Neural cell (in vitro differentiated cells): ENCODE measurements around the gene ERCC3. TPM values are rescaled to one million over a fixed set of nuclear protein-coding genes. Genes with fewer than 3 reads are reported as not detected.

ENCODE experiments used
- H2AFZ ChIP-seq: fragments of 200-600, 300-800 bp; sonication (generic), shearing (Covaris generic); 2 replicates; pipeline ENCODE4 v1.6.0; 2014; ENCODE audit warnings: low read depth, mild to moderate bottlenecking, antibody characterized with exemption, low read length, moderate library complexity
- H3F3A ChIP-seq: fragments of 200-600 bp; shearing (Covaris generic); 2 replicates; pipeline ENCODE4 v1.6.1; 2016; ENCODE audit warnings: mild to moderate bottlenecking, moderate library complexity, mixed read lengths, antibody characterized with exemption, low read length; ENCODE audit not compliant: insufficient read depth, poor library complexity, severe bottlenecking
- H3K27ac ChIP-seq: fragments of 200-600, 300-800 bp; sonication (generic), shearing (Covaris generic); 2 replicates; pipeline ENCODE4 v1.5.1; 2014; ENCODE audit warnings: mild to moderate bottlenecking, low read length, moderate library complexity
- H3K27me3 ChIP-seq: fragments of 300-800, 200-600 bp; sonication (generic), shearing (Covaris generic); 2 replicates; pipeline ENCODE4 v1.6.0; 2014; ENCODE audit warnings: mild to moderate bottlenecking, low read depth, low read length, moderate library complexity; ENCODE audit not compliant: insufficient read depth
- H3K36me3 ChIP-seq: fragments of 300-800, 200-600 bp; sonication (generic), shearing (Covaris generic); 2 replicates; pipeline ENCODE4 v1.5.1; 2014; ENCODE audit warnings: mild to moderate bottlenecking, antibody characterized with exemption, low read length, moderate library complexity; ENCODE audit not compliant: insufficient read depth
- H3K4me2 ChIP-seq: fragments of 300-800, 200-600 bp; sonication (generic), shearing (Covaris generic); 2 replicates; pipeline ENCODE4 v1.6.0; 2014; ENCODE audit warnings: mild to moderate bottlenecking, low read length
- H3K4me3 ChIP-seq: fragments of 300-800, 200-600 bp; sonication (generic), shearing (Covaris generic); 2 replicates; pipeline ENCODE4 v1.5.1; 2014; ENCODE audit warnings: mild to moderate bottlenecking, low read length, moderate library complexity
- H3K79me2 ChIP-seq: fragments of 200-600 bp; shearing (Covaris generic); replicated peaks from 2 replicates; pipeline ENCODE4 v1.6.0; 2014; ENCODE audit warnings: mild to moderate bottlenecking, low read length, moderate library complexity; ENCODE audit not compliant: insufficient read depth
- H3K9ac ChIP-seq: fragments of 300-800, 200-600 bp; sonication (generic), shearing (Covaris generic); 2 replicates; pipeline ENCODE4 v1.6.1; 2016; ENCODE audit warnings: mild to moderate bottlenecking, low read length, mixed read lengths
- H3K9me2 ChIP-seq: fragments of 200-600 bp; shearing (Covaris generic); 2 replicates; pipeline ENCODE4 v1.6.1; 2016; ENCODE audit warnings: mild to moderate bottlenecking, low read length, mixed read lengths; ENCODE audit not compliant: insufficient read depth
- H3K9me3 ChIP-seq: fragments of 200-600, 300-800 bp; sonication (generic), shearing (Covaris generic); 2 replicates; pipeline ENCODE4 v1.6.1; 2016; ENCODE audit warnings: mild to moderate bottlenecking, mixed run types, low read length, moderate library complexity, mixed read lengths
- H4K20me1 ChIP-seq: fragments of 200-600 bp; shearing (Covaris generic); 2 replicates; pipeline ENCODE4 v1.6.1; 2016; ENCODE audit warnings: mild to moderate bottlenecking, mixed run types; ENCODE audit not compliant: insufficient read depth
- EP300 ChIP-seq: fragments of 450-650 bp; conservative IDR thresholded peaks from 2 replicates; pipeline ENCODE4 v1.6.1; 2014; ENCODE audit warnings: antibody characterized with exemption, mild to moderate bottlenecking, moderate library complexity; ENCODE audit not compliant: poor library complexity, severe bottlenecking
- EZH2 ChIP-seq: fragments of 200-600, 300-800 bp; shearing (Covaris generic), sonication (generic); IDR thresholded peaks from 2 replicates; pipeline ENCODE4 v1.6.1; 2014; ENCODE audit warnings: antibody characterized with exemption, low read length, borderline replicate concordance, mild to moderate bottlenecking; ENCODE audit not compliant: insufficient read depth, poor library complexity, severe bottlenecking
- MXI1 ChIP-seq: fragments of 450-650 bp; conservative IDR thresholded peaks from 2 replicates; pipeline ENCODE4 v1.6.1; 2014; ENCODE audit warnings: antibody characterized with exemption, mild to moderate bottlenecking; ENCODE audit not compliant: poor library complexity, severe bottlenecking
- POLR2AphosphoS5 ChIP-seq: IDR thresholded peaks from 2 replicates; pipeline ENCODE4 v1.6.1; 2012
- RAD21 ChIP-seq: fragments of 450-650 bp; conservative IDR thresholded peaks from 2 replicates; pipeline ENCODE4 v1.6.1; 2014; ENCODE audit warnings: antibody characterized with exemption, mild to moderate bottlenecking, moderate library complexity
- TAF1 ChIP-seq: IDR thresholded peaks from 2 replicates; pipeline ENCODE4 v1.6.1; 2012; ENCODE audit warnings: low read depth
- polyA plus RNA-seq: library from polyadenylated mRNA; depleted of rRNA; stranded (reverse); fragments of >200 nt; gene quantifications from 2 replicates; pipeline ENCODE4 v1.2.3, GENCODE V29; 2014
- TF ChIP-seq, protein P1 (sequence below): fragments of 450-650 bp; IDR thresholded peaks from 2 replicates; pipeline ENCODE4 v1.5.1; 2014; ENCODE audit warnings: antibody characterized with exemption, mild to moderate bottlenecking, moderate library complexity; ENCODE audit not compliant: poor library complexity, severe bottlenecking
- TF ChIP-seq, protein P2 (sequence below): IDR thresholded peaks from 2 replicates; pipeline ENCODE4 v1.6.1; 2012; ENCODE audit warnings: borderline replicate concordance

The ERCC3 gene
- polyA plus RNA-seq, 1 donor from 2014 or later, result 112 TPM

DNA sequence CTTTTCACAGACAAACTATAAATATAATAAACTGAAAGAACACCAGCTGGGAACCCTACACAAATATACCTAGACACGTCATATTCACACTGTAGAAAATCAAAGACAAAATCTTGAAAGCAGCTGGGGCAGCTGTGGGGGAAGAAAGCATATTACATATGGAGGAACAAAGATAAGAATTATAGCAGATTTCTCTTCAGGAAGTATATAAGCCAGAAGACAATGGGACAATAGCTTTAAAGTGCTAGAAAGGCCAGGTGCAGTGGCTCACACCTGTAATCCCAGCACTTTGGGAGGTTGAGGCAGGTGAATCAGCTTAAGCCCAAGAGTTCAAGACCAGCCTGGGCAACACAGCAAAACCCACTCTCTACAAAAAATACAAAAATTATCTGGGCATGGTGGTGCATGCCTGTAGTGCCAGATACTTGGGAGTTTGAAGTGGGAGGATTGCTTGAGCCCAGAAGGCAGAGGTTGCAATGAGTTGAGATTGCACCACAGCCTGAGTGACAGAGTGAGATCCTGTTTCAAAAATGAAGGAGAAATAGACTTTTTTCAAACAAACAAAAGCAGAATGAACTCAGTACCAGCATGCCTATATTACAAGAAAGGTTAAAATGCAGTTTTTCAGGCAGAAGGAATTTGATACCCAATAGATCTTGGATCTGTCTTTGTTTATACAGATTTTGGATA lies 26.8 kb upstream of the ERCC3 start:
- Histone ChIP-seq H3K9ac (no peak overlapping the region), H3K27ac (no peak overlapping the region), H3K27me3 (no peaks in the 10 kb centered on the region), H3F3A (no peaks in the 10 kb centered on the region), H3K4me3 (no peak overlapping the region), H3K79me2 (no peaks in the 10 kb centered on the region), H3K36me3 (no peaks in the 10 kb centered on the region), H2AFZ (no peak overlapping the region), H3K9me2 (no peaks in the 10 kb centered on the region), H4K20me1 (no peaks in the 10 kb centered on the region), H3K4me2 (no peak overlapping the region), H3K9me3 (no peaks in the 10 kb centered on the region)
- TF ChIP-seq POLR2AphosphoS5 (no peak), RAD21 (no peak)
- TF ChIP-seq, protein P1, sequence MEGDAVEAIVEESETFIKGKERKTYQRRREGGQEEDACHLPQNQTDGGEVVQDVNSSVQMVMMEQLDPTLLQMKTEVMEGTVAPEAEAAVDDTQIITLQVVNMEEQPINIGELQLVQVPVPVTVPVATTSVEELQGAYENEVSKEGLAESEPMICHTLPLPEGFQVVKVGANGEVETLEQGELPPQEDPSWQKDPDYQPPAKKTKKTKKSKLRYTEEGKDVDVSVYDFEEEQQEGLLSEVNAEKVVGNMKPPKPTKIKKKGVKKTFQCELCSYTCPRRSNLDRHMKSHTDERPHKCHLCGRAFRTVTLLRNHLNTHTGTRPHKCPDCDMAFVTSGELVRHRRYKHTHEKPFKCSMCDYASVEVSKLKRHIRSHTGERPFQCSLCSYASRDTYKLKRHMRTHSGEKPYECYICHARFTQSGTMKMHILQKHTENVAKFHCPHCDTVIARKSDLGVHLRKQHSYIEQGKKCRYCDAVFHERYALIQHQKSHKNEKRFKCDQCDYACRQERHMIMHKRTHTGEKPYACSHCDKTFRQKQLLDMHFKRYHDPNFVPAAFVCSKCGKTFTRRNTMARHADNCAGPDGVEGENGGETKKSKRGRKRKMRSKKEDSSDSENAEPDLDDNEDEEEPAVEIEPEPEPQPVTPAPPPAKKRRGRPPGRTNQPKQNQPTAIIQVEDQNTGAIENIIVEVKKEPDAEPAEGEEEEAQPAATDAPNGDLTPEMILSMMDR, result no peak

DNA sequence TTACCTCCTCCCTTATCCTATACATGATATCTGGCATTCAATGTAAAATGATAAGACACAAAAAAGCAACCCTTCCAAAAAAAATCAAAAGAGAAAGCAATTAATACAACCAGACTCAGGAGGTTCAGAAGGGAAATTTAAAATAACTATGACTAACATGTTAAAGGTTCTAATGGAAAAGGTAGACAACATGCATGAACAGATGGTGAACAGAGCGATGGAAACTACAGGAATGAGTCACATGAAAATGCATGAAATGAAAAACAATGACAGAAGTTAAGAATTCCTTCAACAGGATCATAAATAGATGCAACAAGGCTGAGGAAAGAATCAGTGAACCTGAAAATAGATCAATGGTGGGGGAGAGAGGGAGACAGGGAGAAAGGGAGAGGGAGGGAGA lies 26.1 kb upstream of the ERCC3 start:
- Histone ChIP-seq H3K27me3 (no peaks in the 10 kb centered on the region), H3K4me3 (no peak overlapping the region), H3K4me2 (no peak overlapping the region), H4K20me1 (no peaks in the 10 kb centered on the region), H3K9me2 (no peaks in the 10 kb centered on the region), H3K36me3 (no peaks in the 10 kb centered on the region), H3K79me2 (no peaks in the 10 kb centered on the region), H3F3A (no peaks in the 10 kb centered on the region), H3K27ac (no peak overlapping the region), H3K9ac (no peak overlapping the region), H3K9me3 (no peaks in the 10 kb centered on the region), H2AFZ (no peak overlapping the region)
- no peak for TF ChIP-seq TAF1
- TF ChIP-seq MXI1, result no peak
- TF ChIP-seq EP300, result no peak
- TF ChIP-seq POLR2AphosphoS5, result no peak
- no peak for TF ChIP-seq RAD21
- no peak for TF ChIP-seq EZH2

DNA sequence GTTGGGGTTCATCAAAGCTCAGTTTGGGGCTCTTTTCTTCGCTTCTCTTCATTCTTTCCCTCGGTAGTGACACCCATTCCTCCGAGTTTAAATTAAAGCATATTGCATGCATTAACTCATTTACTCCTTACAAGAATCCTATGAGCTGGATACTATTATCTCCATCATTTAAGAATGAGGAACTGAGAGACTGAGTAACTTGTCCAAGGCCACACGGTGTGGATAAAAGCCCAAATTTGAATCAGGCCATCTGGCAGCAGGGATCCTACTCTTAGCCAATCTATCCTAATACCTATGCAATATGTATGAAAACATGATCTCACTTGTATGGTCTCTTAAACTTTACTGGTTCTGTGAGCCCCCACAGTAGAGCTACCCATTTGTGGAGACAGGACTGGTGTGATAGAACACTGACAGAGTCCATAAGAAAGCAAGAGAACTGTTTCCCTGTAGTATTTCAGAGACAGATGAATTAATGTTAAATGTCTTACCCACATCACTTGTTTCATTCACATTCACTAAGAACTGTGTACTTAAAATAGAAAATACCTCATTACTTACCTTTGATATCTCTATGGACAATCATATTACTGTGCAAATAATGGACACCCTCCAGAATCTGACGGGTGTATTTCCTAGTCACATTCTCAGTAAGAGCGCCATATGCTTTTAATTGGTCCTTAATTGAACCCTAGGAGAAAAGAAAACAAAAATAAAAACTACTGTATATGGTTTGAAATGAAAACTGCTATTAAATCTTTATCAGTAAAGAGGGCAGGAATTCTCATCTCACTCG lies 20.4 kb upstream of the ERCC3 start:
- Histone ChIP-seq H3K4me3 (no peak overlapping the region), H4K20me1 (no peaks in the 10 kb centered on the region), H3K27me3 (no peaks in the 10 kb centered on the region), H3F3A (no peaks in the 10 kb centered on the region), H3K4me2 (no peak overlapping the region), H3K36me3 (peaks cover 6% of the 10 kb centered on the region), H2AFZ (no peak overlapping the region), H3K9me2 (no peaks in the 10 kb centered on the region), H3K27ac (no peak overlapping the region), H3K9me3 (no peaks in the 10 kb centered on the region), H3K9ac (no peak overlapping the region), H3K79me2 (no peaks in the 10 kb centered on the region)
- TF ChIP-seq EP300, result no peak
- TF ChIP-seq, protein P2, sequence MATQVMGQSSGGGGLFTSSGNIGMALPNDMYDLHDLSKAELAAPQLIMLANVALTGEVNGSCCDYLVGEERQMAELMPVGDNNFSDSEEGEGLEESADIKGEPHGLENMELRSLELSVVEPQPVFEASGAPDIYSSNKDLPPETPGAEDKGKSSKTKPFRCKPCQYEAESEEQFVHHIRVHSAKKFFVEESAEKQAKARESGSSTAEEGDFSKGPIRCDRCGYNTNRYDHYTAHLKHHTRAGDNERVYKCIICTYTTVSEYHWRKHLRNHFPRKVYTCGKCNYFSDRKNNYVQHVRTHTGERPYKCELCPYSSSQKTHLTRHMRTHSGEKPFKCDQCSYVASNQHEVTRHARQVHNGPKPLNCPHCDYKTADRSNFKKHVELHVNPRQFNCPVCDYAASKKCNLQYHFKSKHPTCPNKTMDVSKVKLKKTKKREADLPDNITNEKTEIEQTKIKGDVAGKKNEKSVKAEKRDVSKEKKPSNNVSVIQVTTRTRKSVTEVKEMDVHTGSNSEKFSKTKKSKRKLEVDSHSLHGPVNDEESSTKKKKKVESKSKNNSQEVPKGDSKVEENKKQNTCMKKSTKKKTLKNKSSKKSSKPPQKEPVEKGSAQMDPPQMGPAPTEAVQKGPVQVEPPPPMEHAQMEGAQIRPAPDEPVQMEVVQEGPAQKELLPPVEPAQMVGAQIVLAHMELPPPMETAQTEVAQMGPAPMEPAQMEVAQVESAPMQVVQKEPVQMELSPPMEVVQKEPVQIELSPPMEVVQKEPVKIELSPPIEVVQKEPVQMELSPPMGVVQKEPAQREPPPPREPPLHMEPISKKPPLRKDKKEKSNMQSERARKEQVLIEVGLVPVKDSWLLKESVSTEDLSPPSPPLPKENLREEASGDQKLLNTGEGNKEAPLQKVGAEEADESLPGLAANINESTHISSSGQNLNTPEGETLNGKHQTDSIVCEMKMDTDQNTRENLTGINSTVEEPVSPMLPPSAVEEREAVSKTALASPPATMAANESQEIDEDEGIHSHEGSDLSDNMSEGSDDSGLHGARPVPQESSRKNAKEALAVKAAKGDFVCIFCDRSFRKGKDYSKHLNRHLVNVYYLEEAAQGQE, result no peak
- no peak for TF ChIP-seq POLR2AphosphoS5
- no peak for TF ChIP-seq RAD21
